IPS DF 19.7 (cell line): ENCODE data around the gene CTIF.

Experiments used
- DNase-seq: peaks from one replicate; pipeline ENCODE4 v3.0.0-alpha.2; 2013; ENCODE audit warnings: low read depth, low spot score

The CTIF gene

GRCh38 chr18:48619501-48619900, 80.7 kb downstream of the CTIF start:
- no peak for DNase-seq

DNA sequence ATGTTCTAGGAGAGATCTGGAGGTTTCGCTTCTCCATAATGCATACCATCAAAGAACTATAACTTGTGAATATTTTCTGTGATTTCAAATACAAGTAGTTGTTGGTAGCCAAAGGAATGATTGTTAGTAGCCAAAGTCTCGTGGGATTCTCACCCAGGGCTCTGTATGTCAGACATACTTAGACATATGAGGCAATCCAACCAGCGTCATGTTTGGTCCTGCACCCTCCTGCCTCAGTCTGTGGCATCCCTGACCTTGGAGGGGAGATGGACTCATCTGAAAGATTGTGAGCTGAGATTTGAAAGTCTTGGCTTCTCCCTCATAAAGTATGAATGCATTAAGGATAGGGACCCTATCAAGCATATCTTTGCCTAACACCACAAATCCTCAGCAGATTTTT, 81.2 kb downstream of the CTIF start:
- DNase-seq = no peak

- DNase-seq = no peak
Observed at GRCh38 chr18:48621240-48621639, 82.4 kb downstream of the CTIF start.

DNA sequence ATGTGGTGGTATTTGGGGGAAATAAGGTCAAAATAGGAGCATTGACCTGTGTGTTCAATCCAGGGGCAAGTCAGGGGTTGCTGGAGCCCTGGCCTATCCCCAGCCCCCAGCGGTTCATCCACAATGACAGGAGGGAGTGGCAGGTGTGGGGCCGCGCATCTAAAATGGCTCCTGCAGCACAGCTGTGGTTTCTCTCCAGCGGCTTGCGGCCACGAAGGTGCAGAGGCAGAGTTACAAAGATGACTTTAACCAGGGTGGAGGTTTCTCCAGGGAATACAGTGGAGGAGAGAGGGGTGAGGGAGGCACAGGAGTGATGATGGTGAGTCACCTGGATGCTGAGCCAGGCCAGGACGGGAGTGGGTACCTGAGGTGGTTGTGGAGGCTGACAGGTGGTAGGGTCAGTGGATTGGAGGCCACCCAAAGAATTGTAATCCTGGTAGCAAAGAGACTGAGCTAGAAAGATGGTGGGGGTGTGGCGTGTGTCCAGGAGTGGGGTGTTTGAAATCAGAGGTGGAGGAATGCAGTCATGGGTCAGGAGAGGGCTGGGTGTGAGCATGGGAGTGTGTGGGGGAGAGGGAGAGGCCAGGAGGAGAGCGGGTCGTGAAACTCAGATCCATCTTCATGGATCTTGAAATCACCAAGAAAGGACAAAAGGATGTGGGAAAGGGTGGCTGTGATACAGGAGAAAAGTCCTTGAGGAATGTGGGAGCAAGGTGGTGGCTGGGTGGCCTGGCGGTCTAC, 83.2 kb downstream of the CTIF start:
- no peak for DNase-seq

DNA sequence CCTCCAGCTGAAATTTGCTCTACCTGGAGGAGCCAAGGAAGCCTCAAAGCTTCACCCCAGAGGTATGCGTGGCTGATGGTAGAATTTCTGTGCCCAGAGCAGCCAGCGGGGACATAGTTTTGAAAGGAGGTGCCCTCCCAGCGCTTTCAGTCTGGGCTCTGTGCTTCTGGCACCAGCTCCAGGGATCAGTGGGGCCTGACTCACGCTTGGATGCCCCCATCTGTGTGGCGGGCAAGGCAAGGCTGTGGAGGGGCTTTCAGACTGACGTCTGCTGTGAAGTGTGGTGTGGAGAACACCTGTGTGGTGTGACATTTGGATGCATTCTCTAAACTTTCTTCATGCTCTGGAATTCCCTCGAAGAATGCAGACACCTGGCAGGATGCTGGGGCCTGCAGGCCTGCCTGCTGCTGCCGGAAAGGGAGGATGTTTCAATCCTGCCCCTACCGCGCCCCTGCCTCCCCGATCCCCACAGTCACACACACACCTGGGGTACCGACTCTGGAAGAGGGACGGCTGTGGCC, 84.1 kb downstream of the CTIF start:
- DNase-seq = no peak

GRCh38 chr18:48623468-48624235, 84.8 kb downstream of the CTIF start:
- no peak for DNase-seq

DNA sequence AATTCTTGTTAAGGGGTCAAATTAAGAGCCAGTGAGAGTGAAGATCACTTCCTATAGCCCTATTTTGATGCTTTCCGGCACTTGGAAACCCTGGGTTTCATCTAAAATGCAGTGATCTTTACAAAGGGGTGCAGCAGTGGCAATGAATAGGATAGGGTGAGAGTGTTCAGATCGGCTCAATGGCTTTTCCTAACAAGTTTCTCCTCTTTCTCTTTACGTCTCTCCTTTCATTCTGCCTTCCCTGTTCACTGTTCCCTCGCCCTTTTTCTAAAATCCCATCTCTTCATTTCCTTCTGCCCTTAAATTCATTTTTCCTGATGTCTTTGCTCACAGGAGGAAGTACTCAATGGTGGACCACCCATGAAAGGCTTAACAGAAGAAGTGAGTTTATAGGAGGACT, 86.0 kb downstream of the CTIF start:
- no peak for DNase-seq

DNA sequence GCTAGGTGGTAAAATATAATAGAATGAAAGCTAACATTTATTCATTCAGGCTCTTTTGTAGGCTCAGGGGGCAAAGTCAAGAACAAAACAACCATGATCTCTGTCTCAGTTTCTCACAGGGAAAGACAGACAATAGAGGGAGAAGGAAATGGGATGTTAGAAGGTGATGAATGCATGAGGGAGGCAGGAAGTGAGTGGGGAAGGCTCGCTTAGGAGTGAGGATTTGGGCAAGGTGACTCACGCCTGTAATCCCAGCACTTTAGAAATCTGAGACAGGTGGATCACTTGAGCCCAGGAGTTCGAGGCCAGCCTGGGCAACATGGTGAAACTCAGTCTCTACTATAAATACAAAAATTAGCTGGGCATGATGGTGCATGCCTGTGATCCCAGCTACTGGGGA, 88.4 kb downstream of the CTIF start:
- no peak for DNase-seq

DNA sequence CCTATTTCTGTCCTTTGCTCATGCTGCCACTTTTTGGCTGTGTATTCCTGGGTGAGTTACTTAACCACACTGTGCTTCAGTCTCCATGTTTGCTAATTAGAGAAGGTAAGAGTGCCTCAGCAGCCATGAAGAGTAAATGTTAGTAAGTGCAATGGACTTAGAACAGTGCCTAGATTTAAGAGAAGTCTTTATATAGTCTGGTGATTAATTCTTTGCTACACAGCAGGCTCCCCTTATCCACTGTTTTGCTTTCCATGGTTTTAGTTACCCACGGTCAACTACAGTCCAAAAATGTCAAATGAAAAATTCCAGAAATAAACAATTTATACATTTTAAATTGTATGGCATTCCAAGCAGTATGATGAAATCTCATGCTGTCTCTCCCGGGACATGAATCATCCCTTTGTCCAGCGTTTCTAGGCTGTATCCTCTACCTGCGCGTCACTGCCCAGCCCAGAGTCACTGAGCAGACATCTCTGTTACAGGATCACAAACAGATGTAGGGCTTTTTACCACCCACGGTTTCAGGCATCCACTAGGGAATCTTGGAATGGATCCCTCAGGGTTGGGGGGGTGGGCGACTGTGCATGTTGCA, 91.0 kb downstream of the CTIF start:
- DNase-seq = no peak

GRCh38 chr18:48631851-48632250, 93.0 kb downstream of the CTIF start:
- no peak for DNase-seq

DNA sequence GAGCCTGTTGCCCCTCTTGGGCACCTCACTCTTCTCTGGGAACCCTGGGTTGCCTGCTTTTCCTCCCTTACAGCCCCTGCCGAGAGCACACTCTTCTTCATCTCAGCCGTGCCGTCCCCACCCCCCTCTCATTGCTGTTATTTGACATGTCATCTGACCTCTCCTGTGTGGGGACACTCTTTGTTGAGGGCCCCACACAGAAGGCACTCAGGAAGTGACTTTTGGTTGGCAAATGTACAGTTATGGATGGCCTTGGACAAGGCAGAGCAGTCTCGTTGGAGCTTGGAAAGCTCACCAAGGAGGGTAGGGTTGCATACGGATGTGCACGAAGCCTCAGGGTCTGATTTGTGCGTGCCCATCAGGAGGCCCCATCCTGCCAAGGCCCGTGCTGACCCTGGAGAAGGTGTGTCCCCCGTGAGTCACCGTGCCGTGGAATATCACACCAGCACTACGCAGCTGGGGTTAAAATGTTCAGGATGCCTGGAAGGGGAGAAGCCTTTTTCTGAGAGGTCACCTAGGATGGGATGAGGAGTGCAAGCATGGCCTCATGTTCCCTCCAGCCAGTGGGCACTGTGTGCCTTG, 93.9 kb downstream of the CTIF start:
- DNase-seq = no peak

- no peak for DNase-seq
Observed at GRCh38 chr18:48634491-48634890, 95.7 kb downstream of the CTIF start.

DNA sequence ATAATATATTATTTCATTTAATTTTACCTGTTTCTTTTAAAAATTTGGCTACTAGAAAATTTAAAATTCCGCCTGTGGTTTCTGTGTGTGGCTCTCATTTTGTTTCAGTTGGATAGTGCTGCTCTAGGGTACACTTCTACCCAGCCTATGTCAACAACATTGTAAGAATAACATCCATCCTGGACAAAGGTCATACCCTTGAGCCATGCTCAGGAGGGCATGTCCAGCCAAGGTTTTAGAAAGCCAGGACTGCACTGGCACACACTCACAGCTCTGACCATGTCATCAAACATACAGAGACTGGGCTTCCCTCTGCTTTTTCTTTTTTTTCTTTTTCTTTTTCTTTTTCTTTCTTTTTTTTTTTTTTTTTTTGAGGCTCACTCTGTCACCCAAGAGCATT, 96.1 kb downstream of the CTIF start:
- no peak for DNase-seq

DNA sequence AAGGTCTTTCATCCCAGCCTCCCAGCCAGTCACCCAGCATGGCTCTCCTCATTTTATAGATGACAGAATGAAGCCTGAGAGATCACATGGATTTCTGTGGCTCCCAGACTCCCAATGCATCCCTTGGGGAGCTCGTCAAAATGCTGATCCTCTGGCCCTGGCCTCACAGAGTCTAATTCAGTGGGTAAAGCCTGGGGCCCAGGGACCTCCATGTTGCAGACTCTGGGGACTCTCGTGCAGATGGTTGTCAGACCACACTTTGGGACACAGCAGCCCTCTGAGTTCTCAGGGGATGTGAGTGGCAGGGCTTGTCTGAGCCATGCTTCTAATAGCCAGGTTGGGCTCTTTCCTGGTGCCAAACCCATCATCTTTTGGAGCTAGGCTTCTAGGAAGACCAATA, 97.0 kb downstream of the CTIF start:
- no peak for DNase-seq

DNA sequence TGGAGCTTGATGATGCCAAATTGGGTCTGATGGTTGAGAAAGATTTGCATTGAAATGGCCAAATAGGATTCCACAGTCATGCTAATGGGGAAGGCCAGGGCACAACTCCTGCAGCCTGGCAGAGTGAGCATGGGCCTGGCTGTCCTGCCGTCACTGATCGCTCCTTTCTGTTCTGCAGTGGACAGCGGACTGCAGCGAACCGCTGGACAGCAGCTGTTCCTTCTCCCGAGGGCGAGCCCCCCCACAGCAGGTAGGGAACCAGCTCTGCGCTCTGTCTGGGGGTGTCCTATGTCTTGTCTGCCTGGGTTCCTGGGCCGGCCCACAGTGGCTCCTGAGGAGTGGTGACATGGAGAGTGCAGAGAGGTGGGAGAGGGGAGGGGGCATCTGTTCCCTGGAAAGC, 97.6 kb downstream of the CTIF start:
- DNase-seq = no peak

DNA sequence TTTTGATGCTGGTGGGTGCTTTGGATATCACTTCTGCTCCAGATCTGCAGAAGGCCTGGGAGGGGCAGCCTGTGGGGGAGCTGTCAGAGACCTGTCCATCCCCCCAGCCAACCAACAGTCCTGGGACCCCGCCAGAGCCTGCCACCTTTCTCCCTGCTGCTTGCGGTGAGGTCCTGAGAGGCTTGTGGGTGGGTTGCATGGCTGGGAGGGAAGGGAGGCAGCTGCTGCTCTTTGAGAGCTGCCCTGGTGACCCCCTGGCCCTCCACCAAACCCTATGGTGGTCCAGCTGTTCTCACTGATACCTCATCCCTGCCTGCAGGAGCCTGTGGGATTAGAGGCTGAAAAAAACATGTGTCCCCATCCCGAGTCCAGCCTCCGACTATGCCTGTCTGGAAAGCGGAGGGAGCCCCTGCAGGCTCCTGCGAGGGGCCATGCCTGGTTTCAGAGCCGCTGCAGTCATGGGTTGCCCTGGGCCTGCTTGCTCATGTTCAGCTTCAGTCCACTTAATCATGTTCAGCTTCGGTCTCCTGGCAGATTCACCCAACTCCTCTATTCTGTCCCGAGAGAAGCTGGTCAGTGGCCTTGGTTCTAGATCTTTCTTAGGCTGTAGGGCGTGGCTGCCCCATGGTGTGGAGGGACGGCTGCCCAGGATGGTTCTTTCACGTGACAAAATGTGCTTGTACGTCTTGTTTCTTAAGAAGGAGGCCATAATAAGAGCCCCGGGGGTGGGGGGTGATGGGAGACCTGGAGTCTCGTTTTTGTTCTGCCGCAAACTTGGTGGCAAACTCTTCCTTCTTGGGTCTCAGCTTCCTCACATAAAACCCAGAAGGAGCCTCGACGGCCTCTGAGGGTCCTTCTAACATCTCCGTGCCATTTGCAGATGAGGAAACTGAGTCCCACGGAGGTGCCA, 98.5 kb downstream of the CTIF start:
- DNase-seq = no peak

- DNase-seq = no peak
Observed at GRCh38 chr18:48638451-48638850, 99.6 kb downstream of the CTIF start.

DNA sequence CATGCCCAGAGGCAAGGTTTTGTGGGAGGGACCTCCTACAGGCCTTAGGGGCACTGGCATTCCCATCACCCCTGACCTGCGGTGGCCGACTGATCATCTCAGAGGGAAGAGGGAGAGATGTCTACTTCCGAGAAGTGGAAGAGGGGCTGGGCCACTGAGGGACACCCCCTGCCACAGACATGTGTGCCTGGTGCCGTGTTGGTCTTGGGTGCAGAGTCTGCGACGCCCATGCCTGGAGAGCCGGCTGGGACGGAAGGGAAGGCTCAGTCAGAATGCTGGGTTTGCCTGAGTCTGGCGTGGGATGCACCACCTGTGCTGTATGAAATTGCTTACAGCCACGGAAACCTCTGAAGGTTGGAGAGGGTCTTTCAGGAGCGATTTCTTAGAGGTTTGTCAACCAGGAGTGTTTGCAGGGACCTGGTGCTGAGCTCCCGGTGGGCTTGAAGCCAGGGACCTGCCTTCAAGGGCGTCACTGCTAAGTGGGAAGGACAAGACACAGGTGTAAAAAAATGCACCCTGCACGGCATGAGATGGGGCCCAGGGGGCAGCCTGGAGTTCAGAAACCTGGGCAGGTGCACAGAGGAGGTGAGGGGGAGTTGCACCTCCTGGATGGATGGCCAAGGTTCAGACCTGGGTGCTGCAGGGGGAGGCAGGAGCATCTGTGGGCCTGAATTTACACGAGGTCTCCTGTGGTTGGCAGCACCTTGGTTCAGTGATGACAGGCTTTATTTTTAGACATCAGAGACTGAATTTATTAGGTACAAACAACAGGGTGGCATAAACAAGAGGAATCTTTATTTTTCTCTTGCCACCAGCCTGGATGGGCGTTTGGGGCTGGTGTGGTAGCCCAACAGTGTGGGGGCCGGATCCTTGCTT, 100.3 kb downstream of the CTIF start:
- no peak for DNase-seq

GRCh38 chr18:48639772-48640432, 101.1 kb downstream of the CTIF start:
- no peak for DNase-seq
